ENCODE data around the gene RND3.
A peak's percentile ranks its signal among the peaks of the same experiment; 100 is the strongest.

Gene RND3

DNA sequence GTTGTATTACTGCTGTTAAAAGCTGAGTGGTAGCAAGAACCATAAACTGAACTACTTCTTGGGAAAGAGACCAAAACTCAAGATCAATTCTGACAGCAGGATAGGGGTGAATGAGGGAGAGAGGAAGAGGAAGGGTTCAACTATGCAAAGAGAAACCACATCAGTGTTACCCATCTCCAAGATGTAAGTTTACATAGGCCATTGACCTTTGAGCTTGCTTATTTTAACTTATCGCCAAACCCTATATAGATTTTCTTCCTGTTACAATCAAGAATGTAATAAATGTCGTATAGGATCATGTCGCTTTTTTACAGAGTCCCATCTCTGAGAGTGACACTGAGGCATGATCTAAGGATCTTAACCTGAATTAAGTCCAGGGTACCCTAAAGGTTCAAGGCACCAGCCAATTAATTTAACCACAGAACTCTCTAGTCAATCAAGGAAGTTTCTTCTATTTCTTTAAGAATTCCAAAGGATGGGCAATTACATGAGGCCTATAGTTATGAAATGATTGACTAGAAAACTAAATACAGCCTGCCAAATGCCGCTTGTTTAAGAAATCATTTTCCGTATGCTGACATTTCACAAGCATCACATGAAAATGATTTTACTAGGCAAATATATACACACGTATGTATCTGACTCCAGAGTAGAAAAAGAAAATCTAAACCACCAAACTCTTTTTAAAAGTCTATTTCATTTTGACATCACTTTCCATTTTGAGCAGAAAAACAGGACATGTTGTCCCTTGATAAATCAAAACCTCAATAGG lies 11.8 kb downstream of the RND3 start:
- DNase-seq = peak in 1 of 2 experiments; percentile 5

DNA sequence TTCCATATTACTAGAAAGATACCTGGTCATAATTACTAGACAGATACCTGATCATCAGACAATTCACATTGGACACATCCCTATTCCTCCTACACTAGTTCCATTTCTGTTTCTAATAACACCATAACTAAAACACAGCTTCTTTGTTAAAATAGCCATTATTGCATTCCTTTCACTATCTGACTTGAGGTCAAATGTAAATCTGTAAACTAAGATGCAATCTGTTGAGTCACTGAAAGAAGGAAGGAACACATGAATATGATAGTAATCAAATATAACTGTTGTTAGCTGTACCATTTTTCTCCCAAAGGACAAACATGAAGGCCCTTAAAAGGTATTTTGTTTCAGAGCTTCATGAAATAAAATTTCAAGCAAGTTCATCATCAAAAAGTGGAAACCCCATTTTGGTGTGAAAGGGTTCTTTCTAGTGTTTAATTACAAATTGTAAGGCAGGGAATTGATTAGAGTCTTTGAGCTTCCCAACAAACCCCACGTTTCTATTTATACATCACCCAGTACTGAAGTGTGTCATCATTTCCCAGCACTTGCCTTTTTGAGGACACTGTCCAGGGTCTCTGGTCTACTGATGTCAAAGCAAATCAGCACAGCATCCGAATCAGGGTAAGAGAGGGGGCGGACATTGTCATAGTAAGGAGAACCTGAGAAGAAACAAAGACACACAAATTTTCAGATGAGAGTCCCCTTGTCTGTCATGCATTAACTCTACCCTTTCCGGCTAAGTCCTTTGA lies 13.0 kb downstream of the RND3 start:
- DNase-seq = no peak

DNA sequence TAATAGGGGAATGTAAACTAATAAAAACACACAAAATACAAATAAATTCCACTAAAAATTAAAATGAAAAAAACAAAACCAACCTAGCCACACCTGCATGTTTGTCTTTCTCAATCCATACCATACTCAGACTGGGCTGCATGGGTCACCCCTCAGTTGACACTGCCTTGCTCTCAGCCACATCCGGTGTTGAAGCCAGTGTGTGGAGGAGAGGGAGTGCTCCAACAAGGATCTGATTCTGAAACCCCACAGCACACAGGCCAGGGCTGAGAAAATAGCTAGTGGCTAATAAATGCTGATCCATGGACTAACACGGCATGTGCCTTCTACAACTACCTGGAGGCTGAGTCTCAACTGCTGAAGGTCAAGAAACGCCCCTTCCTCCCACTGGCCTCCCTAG lies 13.7 kb downstream of the RND3 start:
- DNase-seq = no peak

DNA sequence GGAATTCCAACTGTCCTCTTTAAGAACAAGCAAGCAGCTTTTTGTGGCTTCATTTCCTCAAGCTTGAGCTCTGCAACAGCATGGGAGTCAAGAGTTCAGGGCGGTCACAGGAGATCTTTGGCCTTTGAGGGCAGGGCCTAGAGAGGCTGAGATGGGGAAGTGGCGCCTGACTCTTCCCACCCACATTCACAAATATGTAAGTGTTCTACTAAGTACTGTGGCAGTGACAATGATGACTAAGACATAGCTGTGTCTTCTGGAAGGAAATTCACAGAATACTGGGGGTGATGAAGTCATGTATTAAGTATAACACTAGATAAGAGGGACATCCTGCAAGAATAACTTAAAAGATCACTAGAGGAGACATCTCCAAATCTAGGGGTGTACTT lies 15.0 kb downstream of the RND3 start:
- no peak for DNase-seq

DNA sequence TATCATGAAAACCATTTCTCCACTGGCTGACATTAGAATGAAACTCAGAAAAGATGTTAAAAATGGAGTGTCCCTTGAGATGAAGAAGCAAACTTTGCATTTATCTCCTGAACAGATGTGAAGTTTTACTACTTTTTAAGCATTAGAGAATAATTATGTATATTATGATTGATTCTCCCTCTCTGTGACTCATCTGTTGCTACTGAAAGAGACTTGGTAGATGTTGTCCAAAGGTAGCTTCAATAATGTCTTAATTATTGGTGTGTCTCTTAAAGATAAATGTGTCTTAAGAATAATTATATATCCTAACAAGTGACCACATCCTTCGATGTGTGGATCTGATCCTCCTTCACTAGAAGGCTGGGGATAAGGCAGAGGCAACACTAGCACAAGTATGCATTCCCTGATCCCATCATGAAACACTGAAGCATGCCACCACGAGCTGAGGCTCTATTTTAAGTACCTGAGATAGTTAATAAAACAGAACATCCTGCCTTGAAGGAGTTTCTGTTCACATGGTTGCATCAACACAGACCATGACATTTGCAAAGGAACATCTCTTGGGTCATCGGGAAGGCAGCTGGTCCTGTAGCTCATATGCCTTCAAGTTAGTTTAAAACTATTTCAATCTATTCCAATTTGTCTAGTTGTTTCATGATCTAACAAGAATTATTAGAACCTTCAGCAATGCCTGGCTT lies 15.5 kb downstream of the RND3 start:
- DNase-seq = no peak

DNA sequence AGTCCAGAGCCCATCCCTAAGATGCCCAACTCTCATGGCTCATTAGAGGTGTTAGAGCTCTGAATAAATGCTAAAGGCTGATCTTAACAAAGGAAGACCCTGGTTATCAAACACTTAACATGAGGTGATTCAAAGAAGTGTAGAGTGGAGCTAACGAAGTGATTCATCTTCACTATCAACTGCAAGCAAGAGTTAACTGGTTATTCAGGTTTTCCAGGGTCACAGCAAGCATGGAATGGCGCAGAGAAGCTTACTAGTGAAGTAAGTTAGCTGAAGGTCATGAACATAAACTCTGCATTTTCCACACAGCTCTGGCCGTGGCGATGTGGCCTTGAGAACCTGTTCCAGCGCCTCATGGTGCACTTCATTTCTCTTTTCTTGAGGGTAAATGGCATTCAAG lies 17.0 kb downstream of the RND3 start:
- DNase-seq = no peak

DNA sequence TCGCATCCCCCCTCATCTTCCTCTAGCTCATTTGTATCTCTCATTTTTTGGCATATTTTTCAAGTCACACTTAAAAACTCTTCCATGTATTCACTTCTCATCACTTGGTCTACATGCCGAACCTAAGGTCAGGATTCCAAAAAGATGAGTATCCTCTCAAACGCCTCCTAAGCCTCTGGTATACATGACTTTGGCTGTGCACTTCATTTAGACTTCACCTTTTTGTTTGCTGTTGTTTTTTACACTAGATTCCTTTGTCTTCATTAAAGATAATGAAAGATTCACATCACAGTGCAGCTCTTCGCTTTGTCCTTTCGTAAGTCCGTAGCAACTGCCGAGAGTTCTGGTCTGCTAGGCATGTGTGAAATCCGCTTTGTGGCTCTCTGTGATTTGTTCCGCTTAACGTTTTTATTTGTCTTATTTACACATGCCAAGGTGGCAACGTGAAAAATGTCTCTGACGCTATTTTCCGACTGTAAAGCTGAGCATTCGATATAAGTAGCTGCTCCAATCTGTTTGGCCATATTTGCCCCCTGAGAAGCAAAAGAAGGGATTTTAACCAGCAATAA lies 17.7 kb downstream of the RND3 start:
- no peak for DNase-seq

DNA sequence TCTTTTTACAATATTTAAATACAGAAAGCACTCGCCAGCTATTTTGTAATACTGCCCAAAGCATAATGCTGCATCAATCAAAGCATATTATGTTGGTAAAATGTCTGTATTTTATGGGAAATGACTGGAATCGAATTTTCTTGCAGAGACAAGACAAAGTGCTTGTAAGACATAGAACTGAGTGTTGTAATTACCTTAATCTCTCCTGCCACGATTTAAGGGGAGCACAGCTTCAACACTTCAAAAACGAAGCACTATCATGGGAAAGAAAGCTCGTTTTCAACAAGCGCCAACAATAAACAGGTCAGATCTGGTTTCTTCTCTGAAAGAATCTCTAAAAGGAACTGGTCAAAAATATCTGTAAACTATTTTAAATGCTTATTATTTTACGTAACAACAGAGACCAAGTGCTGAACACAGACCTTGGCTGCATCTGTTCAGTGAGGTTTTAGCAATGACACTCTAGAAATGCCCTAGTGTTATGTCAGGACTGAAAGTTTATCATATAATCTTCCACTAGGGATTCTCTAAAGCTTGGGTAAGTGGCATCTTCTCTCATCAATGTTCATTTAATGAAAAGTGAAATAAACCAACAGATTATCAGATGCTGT lies 19.0 kb downstream of the RND3 start:
- no peak for DNase-seq

DNA sequence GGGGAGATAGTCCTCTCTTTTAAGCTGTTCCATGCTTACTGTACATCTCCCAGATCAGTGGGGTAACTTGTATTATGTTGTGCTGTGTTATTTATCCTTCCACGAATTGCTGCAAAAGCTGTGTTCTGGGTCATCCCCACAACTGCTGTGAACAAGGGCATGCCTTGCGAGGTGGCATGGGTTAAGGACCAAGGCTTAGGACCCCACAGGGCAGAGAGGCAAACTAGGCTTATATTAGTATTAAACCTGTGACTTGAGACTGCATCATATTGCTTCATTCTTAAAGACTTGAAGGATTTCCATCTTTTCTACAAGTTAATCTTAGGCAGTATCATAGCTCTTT lies 19.9 kb downstream of the RND3 start:
- no peak for DNase-seq

DNA sequence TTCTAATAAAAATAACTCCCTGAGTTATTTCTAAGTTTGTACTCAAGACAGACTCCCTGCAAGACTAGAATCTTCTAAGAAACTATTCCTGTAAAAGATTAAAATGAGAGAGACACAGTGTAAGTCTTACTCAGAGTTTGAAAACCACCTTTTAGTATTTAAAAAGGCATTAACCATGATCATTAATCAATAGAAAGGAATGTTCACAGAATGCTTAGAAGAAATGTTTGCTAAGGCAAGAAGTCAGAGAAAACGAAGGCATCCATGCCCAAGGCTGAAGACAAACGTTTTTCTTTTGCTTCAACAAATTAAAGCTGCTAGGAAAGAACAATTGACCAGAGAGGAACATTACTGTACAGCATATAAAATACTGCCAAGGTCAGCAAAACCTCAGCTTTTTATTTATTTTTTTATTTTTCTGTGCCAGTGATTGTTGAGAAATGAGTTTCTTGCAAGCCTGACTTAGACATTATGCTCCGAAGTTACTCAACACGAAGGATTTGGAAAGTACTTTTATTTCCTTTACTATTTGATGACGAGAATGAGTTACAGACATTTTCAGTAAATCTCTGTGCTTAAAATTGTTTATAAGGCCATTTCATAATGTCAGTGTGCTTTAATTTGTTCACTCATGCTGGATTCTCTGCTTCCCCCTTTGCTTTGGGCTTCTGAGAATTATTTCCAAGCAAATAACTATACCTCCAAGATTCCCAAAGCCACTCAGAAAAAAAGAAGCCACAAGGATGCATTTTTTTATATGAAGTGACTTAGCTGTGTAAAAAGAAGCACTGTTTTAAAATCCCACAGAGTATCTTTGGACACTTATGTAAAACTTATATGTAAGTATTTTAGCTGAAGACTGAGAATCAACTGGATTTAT lies 20.5 kb downstream of the RND3 start:
- no peak for DNase-seq

DNA sequence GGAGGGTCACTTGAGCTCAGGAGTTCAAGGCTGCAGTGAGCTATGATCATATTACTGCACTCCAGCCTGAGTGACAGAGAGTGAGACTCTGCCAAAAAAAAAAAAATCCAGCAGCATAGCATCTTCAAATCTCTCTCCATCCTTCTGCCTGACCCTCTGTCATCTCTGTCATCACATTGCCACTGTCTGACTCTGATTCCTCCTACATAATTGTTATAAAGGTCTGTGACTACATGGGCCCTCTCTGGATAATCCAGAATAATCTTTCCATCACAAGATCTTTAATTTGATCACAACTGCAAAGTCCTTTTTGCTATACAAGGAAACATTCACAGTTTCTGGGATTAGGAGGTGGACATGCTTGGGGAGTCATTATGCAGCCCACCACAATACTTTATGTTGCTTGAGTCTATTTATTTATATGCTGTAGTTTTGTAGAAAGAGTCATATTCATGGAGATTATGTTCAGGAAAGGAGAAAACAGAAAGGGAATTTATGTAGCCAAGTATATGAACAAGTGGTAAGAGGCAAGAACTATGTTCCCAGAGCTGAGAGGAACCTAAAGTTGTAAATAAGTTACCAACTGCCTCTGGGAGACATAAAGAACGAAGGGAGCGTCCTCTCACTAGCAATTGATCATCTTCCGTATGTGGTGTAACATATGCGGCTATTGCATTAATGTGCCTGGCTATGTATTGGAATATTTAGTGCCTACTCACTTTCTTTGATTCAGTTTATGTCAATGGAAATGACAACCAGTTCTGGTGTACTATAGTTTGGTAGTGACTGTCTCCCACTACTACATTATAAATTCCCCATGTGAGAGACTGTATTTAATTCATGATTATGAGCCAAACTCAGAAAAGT lies 21.5 kb downstream of the RND3 start:
- DNase-seq = no peak

DNA sequence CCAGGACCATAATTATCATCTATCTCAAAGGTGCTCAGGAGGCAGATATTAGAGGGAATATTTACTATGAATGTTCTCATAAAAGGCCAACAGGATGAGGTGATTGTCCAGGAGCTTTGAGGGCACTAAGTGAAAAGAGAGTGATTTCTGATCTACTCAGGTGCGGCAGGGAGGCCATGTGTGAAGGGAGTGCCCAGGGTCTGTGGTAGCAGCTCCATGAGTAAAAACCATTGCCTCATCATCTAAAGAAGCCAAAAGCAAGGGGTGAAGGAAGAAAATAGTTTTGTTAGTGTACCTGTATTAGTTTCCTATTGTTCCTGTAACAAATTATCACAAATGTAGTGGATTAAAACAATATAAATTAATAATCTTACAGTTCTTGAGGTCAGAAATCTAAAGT lies 22.5 kb downstream of the RND3 start:
- no peak for DNase-seq

DNA sequence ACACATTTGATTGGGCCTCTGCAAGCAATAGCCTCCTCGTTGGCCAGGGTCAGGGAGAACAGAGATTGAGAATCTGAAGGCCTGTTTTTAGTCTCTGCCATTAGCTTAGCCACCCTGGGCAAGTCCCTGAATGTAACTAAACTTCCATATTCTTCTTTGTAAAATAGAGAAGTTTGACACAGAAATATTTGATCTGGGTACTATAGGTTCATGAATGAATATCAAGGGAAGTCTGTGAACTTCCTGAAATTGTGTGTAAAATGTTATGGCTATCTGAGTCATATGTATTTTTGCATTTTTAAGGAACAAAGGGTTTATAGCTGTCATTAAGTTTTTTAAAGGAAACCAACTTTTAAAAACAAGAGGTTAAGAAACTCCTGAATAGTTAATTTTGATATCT lies 23.2 kb downstream of the RND3 start:
- DNase-seq = no peak

DNA sequence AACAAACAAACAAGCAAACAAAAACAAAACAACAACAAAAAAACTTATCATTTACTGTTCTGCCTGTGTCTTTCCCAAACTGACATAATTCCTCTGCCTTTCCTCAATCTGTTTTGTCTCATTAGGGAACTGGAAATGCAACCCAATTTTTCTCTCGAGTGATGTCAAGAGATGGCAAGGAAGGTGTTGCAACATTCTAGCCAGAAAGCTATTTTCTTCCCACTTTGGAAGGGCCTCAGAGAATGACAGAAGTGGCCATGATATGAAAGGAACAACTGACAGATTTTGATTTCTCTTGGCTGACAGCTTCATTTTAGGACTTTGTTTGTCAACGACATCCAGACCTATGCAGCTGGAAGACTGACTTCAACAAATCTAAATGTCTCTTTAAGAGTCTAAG lies 24.7 kb downstream of the RND3 start:
- DNase-seq = no peak

DNA sequence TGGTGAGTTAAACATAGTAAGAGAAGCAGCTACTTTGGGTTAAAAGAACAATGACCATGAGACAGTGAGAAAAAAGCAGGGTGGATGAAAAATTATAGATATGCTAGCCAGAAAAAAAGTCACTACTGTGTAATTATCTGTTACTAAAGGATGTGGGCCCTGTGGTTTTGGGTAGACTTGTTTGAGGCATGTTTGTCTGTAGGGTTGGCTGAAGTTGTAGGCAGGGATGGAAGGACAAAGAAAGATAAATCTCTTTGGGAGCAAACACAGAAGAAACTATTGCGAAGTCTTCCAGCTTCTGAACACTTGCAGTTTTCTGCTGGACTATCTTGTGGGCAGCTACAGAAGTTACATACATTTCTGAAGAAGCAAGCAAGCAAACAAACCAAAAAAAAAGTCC lies 28.2 kb downstream of the RND3 start:
- DNase-seq = no peak

DNA sequence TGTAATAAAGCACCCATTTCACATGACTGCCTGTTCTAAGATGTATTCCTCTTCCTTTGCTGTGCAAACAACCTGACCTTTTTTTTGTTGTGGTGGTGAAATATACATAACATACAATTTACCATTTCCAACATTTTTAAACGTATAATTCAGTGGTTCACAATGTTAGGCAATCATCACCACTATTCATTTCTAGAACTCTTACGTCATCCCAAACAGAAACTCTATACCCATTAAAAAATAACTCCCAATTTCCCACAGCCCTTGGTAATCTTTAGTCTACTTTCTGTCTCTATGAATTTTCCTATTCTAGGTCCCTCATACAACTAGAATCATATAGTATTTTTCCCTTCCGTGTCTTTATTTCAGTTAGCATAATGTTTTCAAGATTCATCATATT lies 36.7 kb downstream of the RND3 start:
- no peak for DNase-seq

DNA sequence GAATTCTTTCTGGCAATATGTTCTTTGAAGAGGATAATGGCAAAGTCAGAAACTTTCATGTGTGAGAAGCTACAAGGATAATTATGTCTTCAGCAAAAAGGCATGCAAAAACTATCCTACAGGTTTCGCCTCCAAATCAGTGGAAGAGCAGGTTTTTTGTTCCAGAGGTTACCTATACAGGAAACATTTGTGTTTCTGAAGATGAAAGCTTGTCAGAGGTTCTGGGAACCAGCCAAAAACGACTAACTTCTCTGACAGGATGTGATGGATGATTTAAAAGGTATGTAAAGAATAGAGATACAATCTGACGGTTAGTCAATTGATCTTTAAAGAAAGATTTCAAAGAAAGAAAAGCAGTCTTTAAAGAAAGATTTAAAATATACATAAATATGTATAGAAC lies 37.6 kb downstream of the RND3 start:
- no peak for DNase-seq

DNA sequence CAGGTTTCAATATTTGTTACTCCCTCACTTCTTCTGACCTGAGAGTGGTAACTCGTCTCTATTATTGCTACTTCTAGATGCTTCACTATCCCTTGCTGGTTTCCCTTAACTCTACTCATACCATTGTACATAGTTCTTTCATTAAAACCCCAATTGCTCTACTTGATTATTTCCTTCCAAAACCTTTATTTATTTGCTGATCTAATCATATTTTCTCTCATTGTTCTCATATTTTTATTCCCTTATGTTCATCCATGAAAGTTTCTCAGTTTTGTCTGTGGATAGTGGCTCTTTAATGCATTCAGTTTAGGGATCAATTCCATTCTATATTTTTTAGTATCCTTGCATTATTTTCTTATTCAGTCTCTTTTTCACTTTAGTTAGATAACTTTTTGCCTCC lies 42.1 kb downstream of the RND3 start:
- DNase-seq = no peak

DNA sequence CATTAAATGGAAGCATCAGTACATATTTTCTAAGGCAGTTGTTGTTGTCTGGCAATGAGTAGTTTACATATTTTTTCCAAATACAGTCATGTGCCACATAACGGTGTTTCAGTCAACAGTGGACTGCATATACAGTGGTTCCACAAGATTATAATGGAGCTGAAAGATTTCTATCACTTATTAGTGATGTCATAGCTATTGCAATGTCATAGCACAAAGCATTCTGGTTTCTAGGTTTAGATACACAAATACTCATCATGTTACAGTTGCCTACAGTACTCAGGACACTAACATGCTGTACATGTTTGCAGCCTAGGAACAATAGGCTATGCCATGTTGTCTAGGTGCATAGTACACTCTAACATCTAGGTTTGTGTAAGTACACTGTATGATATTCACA lies 45.0 kb downstream of the RND3 start:
- no peak for DNase-seq

DNA sequence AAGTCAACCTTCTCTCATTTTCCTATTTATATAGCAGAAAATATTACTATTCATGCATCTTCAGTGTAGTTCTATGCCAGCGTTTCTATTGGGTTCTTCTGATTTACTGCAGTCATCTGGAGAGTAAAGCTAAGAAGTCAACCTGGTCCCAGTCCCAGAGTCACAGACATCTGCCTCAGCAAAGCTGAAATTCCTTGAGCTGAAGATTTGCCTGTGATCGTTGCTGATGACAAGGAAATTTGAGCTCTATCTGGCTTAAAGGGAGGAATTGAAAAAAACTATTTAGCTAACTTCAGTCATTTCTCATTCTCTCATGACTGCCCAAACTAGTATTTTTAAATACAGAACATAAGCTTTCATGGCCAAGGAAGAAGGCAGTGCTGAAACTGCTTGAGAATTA lies 45.7 kb downstream of the RND3 start:
- DNase-seq = no peak

DNA sequence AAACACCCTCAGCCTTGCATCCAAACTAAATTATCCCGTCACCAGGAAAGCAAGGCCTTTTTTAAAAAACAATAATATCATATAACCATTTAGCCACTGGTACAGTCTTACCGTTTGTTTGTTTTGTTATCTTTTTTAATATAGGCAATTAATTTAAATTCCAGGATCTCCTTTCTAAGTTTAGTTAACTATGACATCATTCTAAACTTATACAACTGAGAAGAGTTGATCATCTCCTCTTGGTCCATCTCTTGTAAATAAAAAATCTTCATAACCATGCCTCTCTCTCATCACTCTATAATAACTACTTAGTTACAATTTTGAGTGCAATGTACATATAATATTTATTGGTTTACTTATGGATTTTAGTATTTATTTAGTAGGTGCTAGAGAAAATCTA lies 46.2 kb downstream of the RND3 start:
- DNase-seq = no peak

Measured in NCI-H526 (cell line).